HG03520 (cell line): ENCODE measurements around the gene CRYBG1.

Experiments used
- ATAC-seq: cut with Tn5 transposase; IDR thresholded peaks from one replicate; pipeline ENCODE4 v1.9.1; 2021; ENCODE audit warnings: mild to moderate bottlenecking, moderate library complexity; ENCODE audit not compliant: unreplicated experiment

The CRYBG1 gene

DNA sequence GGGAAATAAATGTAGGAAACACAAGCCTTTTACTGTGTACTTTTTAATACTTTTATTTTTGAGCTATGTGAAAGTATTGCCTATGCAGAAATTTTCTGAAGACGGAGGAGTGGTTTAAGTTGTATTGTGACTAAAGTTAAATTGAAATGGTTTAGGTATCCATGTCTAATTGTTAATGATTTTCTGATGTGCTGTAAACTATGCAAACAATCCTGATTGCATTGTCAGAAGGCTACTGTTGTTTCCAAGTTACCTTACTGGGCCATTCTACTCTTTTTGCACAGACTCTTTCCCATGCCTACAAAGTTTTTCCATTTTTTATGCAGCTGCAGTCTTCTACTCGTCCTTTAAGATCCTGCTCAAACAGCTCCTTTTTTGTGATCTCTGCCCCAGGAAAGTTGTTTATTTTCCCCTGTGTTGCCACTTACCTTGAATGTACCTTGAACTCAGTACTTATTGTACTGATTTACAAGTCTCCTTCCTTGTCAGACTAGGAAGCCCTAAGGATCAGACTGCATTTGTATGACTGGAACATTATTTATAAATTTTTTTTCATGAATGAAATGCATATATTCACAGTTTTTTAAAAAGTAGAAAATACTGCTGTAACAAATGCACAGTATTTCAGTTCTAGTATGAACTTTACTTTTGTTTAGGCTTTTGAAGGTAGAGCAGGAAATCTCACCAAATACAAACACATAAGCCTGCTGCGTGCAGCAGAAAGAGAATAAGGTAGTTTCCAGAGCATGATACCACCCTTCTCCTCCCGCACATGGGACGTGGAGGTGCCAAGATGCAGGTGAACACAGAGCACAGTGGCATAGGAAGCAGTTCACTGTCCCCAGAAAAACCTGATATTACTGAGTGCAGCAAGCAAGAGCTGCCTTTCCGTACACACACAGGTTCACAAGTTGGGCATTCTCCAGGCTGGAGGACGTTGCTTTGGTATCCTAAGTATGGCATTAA is 97.8 kb downstream of the CRYBG1 start:
- no peak for ATAC-seq

DNA sequence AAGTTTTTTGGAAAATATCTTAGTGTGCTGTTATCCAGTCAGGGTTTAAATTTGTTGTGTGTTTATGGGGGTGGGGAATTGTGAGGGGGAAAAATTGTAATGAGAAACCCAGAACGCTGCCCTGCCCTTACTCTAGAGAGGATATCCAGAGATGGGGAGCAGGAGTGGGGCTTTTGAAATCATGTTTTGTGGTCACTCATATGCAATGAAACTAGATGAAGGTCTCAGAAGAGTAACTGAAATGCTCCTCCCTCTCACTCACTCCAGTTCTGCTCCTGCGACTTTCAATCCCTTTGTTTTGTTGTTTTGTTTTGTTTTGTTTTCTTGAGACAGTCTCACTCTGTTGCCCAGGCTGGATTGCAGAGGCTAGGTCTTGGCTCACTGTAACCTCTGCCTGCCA is 100.0 kb downstream of the CRYBG1 start:
- ATAC-seq, result no peak

GRCh38 chr6:106461084-106461483 is 100.6 kb downstream of the CRYBG1 start:
- no peak for ATAC-seq

DNA sequence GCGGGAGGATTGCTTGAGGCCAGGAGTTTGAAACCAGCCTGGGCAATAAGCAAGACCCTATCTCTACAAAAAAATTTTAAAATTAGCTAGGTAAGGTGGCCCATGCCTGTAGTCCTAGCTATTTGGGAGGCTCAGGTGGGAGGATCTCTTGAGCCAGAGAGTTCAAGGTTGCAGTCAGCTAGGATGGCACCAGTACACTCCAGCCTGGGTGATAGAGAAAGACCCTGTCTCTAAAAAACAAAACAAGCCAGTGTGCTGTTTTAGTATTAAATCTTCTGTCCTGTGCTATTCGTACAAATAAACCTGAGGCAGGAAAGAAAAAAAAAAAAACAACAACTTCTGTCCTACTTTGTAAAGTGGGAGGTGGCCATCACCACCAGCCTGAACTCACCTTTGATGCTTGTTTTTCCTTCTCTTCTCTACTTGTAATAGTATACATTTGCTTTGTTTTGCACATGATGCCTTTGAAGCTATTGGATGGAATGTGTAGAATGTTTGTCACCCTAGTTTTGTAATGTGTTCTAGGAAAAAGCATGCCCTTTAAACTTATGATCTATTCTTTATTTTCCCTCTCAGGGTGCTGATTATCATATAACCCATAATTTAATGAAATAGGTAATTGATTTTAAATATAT is 102.5 kb downstream of the CRYBG1 start:
- no peak for ATAC-seq

DNA sequence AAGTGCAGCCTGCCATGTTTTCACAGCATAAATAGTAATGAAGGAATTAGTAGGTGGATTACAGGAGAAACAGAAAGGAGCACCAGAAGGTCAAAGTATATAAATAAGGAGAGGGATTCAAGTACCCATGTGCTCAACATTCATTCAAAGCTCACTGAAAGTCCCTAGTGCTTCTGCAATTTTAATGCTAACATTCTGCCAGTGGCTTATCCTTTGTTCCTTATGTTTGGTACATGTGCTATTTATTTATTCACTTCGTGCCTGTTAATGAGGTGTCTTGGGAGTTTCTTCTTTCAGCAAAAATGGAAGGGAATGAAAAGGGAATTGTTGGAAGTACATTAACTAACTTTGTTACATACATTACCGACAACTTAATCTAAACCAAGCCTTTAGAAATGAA is 105.7 kb downstream of the CRYBG1 start:
- no peak for ATAC-seq

GRCh38 chr6:106468935-106469334 is 108.4 kb downstream of the CRYBG1 start:
- ATAC-seq, result no peak

DNA sequence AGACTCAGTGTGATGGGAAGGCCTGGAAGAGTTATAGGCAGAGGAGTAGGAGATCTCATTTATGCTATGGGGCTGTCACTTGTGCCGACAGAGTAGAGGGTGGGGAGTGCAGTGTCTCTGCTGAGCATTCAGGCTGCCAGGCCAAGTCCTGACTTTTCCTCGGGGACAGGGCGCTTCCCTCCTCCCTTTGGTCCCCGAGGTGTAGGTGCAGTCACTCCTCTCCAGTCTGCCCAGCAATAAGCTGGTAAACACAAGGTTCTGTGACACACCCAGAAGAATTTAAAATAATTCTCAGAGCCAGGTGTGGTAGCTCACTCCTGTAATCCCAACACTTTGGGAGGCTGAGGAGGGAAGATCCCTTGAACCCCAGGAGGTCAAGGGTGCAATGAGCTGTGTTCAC is 109.4 kb downstream of the CRYBG1 start:
- ATAC-seq, result no peak

- ATAC-seq, result no peak
These were observed 109.8 kb downstream of the CRYBG1 start for GRCh38 chr6:106470316-106470715.

DNA sequence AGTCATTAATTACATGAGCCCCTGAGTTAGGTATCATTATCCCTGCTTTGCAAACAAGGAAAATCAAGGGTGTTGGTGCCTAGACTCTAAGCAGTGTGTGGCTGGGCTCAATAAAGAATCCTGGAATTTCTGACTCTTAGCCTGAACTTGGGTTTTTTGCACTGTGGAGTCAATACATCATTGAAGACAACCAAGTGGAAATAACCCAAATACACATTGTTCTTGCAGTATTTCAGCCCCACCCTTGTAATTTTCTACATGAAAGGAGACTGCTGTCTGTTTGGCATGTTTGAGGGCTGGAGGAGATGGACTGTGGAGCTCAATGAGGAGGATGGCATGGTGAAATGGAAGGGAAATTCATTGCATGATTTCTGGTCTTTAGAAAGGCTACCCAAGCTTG is 110.3 kb downstream of the CRYBG1 start:
- no peak for ATAC-seq

DNA sequence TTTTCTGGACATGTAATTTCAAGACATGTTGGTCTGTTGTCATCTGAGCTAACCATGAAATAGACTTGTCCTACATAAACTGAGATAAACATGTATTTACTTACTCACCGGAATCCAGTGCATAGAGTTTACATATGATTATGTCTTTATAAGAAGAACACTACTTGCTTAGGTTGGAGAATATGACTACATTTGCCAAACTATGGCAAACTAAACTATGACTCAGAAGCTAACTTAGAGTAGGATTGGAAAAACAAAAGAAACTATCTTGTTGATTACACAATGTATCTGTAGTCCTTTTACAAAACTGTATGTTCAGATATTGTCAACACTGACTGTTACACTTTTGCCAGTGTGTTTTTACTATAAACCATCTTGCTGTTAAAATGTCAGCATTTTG is 113.3 kb downstream of the CRYBG1 start:
- ATAC-seq, result no peak

- ATAC-seq, result no peak
These were observed 113.9 kb downstream of the CRYBG1 start for GRCh38 chr6:106474466-106474865.

DNA sequence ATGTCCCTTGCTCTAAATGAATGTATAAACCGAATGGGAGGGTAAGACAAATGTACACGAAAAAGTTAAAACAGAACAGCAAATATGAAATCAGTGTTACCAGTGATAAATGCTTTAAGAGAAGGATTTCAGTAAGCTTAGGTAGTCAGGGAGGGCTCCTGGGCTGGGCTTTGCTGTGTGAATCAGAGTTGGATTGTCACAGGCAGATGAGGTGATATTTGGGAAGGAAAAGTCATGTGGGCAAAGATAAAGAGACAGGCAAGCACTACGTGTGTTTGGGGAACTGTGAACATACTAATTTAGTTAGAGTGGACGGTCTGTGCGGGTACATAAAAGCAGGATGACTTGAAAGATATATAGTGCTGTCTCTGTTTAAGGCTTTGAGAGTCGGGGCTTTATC is 114.8 kb downstream of the CRYBG1 start:
- no peak for ATAC-seq

DNA sequence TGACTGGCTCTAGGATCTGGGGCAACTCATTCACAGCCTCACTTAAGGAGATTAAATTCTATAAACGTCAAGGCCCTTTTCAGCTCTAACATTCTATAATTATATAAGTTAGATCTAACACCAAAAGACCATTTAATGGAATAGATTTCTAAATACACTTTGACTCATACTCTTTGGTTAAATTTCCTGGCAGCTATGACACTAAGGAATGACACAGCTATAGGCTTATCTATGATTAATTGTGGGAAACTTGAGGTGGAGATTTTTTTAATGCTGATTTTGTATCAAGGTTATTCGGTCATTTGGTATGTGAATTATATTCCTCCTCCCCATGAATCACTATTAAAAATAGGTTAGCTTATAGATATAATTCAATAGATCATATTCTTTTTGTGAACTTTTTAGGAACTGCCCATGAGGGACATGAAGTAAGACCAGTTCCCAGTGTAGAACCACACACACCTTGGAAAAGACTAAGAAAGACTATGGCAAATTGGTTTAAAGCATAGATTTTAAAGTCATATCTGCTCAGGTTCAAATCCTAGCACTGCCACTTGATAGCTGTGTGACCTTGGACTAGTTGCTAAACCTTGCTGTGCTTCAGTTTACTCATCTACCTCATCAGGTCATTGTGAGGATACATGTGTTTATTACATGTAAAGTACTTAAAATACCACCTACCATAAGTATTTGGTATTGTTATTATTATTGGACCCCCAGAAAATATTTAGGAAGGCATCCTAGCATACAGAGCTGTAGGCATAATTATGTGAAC is 116.0 kb downstream of the CRYBG1 start:
- ATAC-seq, result no peak

- ATAC-seq, result no peak
These were observed 116.6 kb downstream of the CRYBG1 start for GRCh38 chr6:106477146-106477545.

GRCh38 chr6:106477790-106478189 is 117.3 kb downstream of the CRYBG1 start:
- no peak for ATAC-seq

- no peak for ATAC-seq
These were observed 125.7 kb downstream of the CRYBG1 start for GRCh38 chr6:106486236-106486635.

GRCh38 chr6:106488494-106489370 is 128.2 kb downstream of the CRYBG1 start:
- no peak for ATAC-seq

DNA sequence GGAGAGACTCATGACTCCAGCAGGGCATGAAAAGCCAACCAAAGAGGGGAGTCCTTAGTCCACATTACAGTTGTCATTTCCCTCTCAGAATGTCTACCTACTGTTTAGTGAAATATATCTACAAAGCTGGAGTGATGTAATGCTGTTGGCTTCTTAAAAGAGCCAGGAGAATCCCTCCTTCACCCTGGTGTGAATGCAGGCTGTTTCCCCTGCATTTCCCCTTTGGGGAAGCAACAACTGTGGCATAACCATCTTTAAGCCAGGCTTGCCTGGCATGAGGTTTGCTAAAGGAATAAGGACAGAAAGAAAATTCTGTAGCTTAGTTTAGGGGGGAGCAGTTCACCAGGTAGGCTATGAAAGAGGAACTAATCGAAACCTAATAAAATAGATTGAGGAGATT is 129.5 kb downstream of the CRYBG1 start:
- no peak for ATAC-seq

- no peak for ATAC-seq
These were observed 129.9 kb downstream of the CRYBG1 start for GRCh38 chr6:106490436-106490835.

- no peak for ATAC-seq
These were observed 130.5 kb downstream of the CRYBG1 start for GRCh38 chr6:106490974-106491373.

DNA sequence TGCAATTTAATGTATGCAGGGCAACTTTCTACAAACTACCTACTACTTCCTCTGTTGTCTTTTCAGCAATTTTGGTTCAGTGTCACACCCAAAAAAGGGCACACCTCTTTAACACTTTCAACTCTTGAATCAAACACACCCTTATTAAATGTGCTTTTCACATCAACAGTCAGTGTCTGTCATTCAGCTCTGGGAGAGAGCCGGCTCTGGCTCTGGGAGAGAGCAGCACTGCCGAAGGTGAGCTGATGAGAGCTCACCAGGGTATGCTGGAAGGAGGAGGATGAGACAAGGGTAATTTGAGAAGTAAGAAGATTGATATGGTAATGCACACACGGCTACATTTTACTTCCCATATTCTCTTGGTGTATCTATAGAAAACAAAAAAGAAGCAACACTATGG is 134.5 kb downstream of the CRYBG1 start:
- ATAC-seq, result no peak
